ENCODE data around the gene CHCHD6.

CHCHD6 gene

GRCh38 chr3:126926684-126927400 lies 222.8 kb downstream of the CHCHD6 start:
- DNase-seq: peak in 1 of 2 donors; percentile 22

- DNase-seq: no peak
Observed at GRCh38 chr3:126927401-126927750, 223.3 kb downstream of the CHCHD6 start.

GRCh38 chr3:126927846-126928245 lies 223.8 kb downstream of the CHCHD6 start:
- DNase-seq: no peak

GRCh38 chr3:126928921-126929474 lies 225.0 kb downstream of the CHCHD6 start:
- no peak for DNase-seq

- no peak for DNase-seq
Observed at GRCh38 chr3:126930936-126931600, 227.0 kb downstream of the CHCHD6 start.

GRCh38 chr3:126931806-126932187 lies 227.8 kb downstream of the CHCHD6 start:
- no peak for DNase-seq

GRCh38 chr3:126932188-126932931 lies 228.3 kb downstream of the CHCHD6 start:
- DNase-seq: no peak

- DNase-seq: no peak
Observed at GRCh38 chr3:126934031-126934531, 230.0 kb downstream of the CHCHD6 start.

GRCh38 chr3:126934991-126935390 lies 231.0 kb downstream of the CHCHD6 start:
- no peak for DNase-seq

GRCh38 chr3:126935756-126936509 lies 231.9 kb downstream of the CHCHD6 start:
- DNase-seq: no peak

GRCh38 chr3:126936853-126937425 lies 232.9 kb downstream of the CHCHD6 start:
- DNase-seq: no peak

GRCh38 chr3:126937533-126937932 lies 233.5 kb downstream of the CHCHD6 start:
- DNase-seq: no peak

GRCh38 chr3:126937973-126938372 lies 233.9 kb downstream of the CHCHD6 start:
- no peak for DNase-seq

GRCh38 chr3:126938520-126939337 lies 234.7 kb downstream of the CHCHD6 start:
- DNase-seq: no peak

- peak in 1 of 2 donors; percentile 31 for DNase-seq
Observed at GRCh38 chr3:126939338-126939718, 235.3 kb downstream of the CHCHD6 start.

- DNase-seq: no peak
Observed at GRCh38 chr3:126939733-126940132, 235.7 kb downstream of the CHCHD6 start.

- no peak for DNase-seq
Observed at GRCh38 chr3:126941721-126942270, 237.8 kb downstream of the CHCHD6 start.

- no peak for DNase-seq
Observed at GRCh38 chr3:126944089-126944965, 240.3 kb downstream of the CHCHD6 start.

- DNase-seq: no peak
Observed at GRCh38 chr3:126945171-126945721, 241.2 kb downstream of the CHCHD6 start.

- DNase-seq: no peak
Observed at GRCh38 chr3:126945891-126946290, 241.9 kb downstream of the CHCHD6 start.

All from hippocampal formation (tissue), 2 donors.